B cell (primary cell): ENCODE data around the gene ELMO1. TPM values are rescaled to one million over a fixed set of nuclear protein-coding genes. Genes with fewer than 3 reads are reported as not detected.

ENCODE experiments used
- ATAC-seq: fragments of 200-7000 bp; cut with Tn5 transposase; one replicate; pipeline ENCODE4 v1.10.0; 2021; ENCODE audit warnings: low read depth, mild to moderate bottlenecking, moderate number of reproducible peaks, moderate library complexity
- CTCF ChIA-PET: fragments of 350-600 bp; sonication (Branson Sonifier 250); formaldehyde crosslinking; loops from one replicate; lab custom pipeline; 2021; ENCODE audit warnings: antibody characterized with exemption, inconsistent platforms; lab: Charles Lee
- POLR2A ChIA-PET: fragments of 350-600 bp; sonication (Branson Sonifier 250); formaldehyde crosslinking; loops from one replicate; lab custom pipeline; 2021; ENCODE audit warnings: antibody characterized with exemption; lab: Charles Lee
- DNase-seq: peaks from one replicate; pipeline ENCODE4 v3.0.0; 2013
- H2AFZ ChIP-seq: 2 replicates; pipeline ENCODE4 v1.6.1; 2012; ENCODE audit warnings: mild to moderate bottlenecking, low read depth, low read length; ENCODE audit not compliant: insufficient read depth, poor library complexity, severe bottlenecking
- H3K27ac ChIP-seq, 2 donors: 1 replicate in 1 of 2; 2 replicates in 1 of 2; pipeline ENCODE4 v1.5.1; 2012 to 2013; ENCODE audit warnings: low read length in 2 of 2, mild to moderate bottlenecking in 2 of 2, moderate library complexity in 1 of 2
- H3K27me3 ChIP-seq, 4 experiments: fragments of 200-600 bp in 1 of 4; sonication (generic) in 1 of 4; replicated peaks in 1 of 4; 1 replicate in 2 of 4; 2 replicates in 2 of 4; pipeline versions ENCODE4 v1.6.1 to v1.7.0; 2013 to 2016; ENCODE audit warnings: low read length in 3 of 4, mild to moderate bottlenecking in 2 of 4, mixed read lengths in 1 of 4, moderate library complexity in 1 of 4; ENCODE audit not compliant: insufficient read depth in 4 of 4, control insufficient read depth in 3 of 4; ENCODE audit errors: control extremely low read depth in 1 of 4
- H3K36me3 ChIP-seq, 2 experiments: replicated peaks in 1 of 2; 1 replicate in 1 of 2; 2 replicates in 1 of 2; pipeline versions ENCODE4 v1.6.1 to v1.7.1; 2013; ENCODE audit warnings: low read length in 1 of 2; ENCODE audit not compliant: insufficient read depth in 2 of 2, control insufficient read depth in 1 of 2; ENCODE audit errors: control extremely low read depth in 1 of 2, extremely low read depth in 1 of 2
- H3K4me1 ChIP-seq, 2 donors: fragments of 200-600 bp in 1 of 2; sonication (generic) in 1 of 2; 1 replicate in 1 of 2; 2 replicates in 1 of 2; pipeline versions ENCODE4 v1.5.1 to v1.6.1; 2013 to 2017; ENCODE audit warnings: low read length in 2 of 2; ENCODE audit not compliant: control insufficient read depth in 2 of 2, insufficient read depth in 2 of 2
- H3K4me2 ChIP-seq: replicated peaks from 2 replicates; pipeline ENCODE3; 2012; ENCODE audit warnings: mild to moderate bottlenecking, low read depth, low read length; ENCODE audit not compliant: poor library complexity, severe bottlenecking
- H3K4me3 ChIP-seq, 5 experiments: fragments of 200-600 bp in 1 of 5; sonication (generic) in 1 of 5; 1 replicate in 3 of 5; 2 replicates in 2 of 5; pipeline versions ENCODE4 v1.5.1 to v1.7.0; 2011 to 2016; ENCODE audit warnings: low read length in 4 of 5, mild to moderate bottlenecking in 4 of 5, low read depth in 2 of 5, control low read depth in 1 of 5, moderate library complexity in 1 of 5; ENCODE audit not compliant: insufficient read depth in 1 of 5; ENCODE audit errors: control extremely low read depth in 1 of 5, extremely low read depth in 1 of 5
- H3K79me2 ChIP-seq: fragments of 200-600 bp; sonication (generic); one replicate; pipeline ENCODE4 v1.6.0; 2016; ENCODE audit warnings: low read length; ENCODE audit not compliant: control insufficient read depth, insufficient read depth
- H3K9ac ChIP-seq: fragments of 200-600 bp; sonication (generic); 2 replicates; pipeline ENCODE4 v1.6.1; 2017; ENCODE audit warnings: mild to moderate bottlenecking, low read length, moderate library complexity
- H3K9me3 ChIP-seq, 3 donors: one replicate each; pipeline versions ENCODE4 v1.6.1 to v1.7.1; 2013; ENCODE audit warnings: low read length in 2 of 3; ENCODE audit not compliant: control insufficient read depth in 2 of 3, insufficient read depth in 1 of 3; ENCODE audit errors: control extremely low read depth in 1 of 3
- H4K20me1 ChIP-seq: 2 replicates; pipeline ENCODE4 v1.6.0; 2012; ENCODE audit warnings: mild to moderate bottlenecking, low read length; ENCODE audit not compliant: insufficient read depth, control insufficient read depth, poor library complexity, severe bottlenecking
- H3K27ac Mint-ChIP-seq: one replicate; pipeline ENCODE4 v1.8.0; 2021; ENCODE audit warnings: mixed read lengths
- H3K27me3 Mint-ChIP-seq: one replicate; pipeline ENCODE4 v1.8.0; 2021; ENCODE audit warnings: mixed read lengths
- H3K4me1 Mint-ChIP-seq: one replicate; pipeline ENCODE4 v1.8.0; 2021; ENCODE audit warnings: mixed read lengths
- H3K4me3 Mint-ChIP-seq: one replicate; pipeline ENCODE4 v1.8.0; 2021; ENCODE audit warnings: mixed read lengths
- H3K9me3 Mint-ChIP-seq: one replicate; pipeline ENCODE4 v1.8.0; 2022; ENCODE audit warnings: mixed read lengths; ENCODE audit not compliant: insufficient read depth
- CTCF ChIP-seq: fragments of 200-600 bp; IDR thresholded peaks from one replicate; pipeline ENCODE4 v1.8.0; 2022; ENCODE audit warnings: antibody characterized with exemption, mild to moderate bottlenecking
- EZH2 ChIP-seq: IDR thresholded peaks from 2 replicates; pipeline ENCODE4 v1.6.1; 2012; ENCODE audit warnings: borderline replicate concordance, low read depth, mild to moderate bottlenecking, moderate library complexity, low read length; ENCODE audit not compliant: insufficient read depth, poor library complexity, severe bottlenecking
- WGBS: methylation state at CpG from one replicate; pipeline ENCODE4 v1.1.5; 2013; ENCODE audit warnings: missing lambda C conversion rate; ENCODE audit not compliant: insufficient coverage; 5-methylcytosine and 5-hydroxymethylcytosine counted together
- intact Hi-C: fragments of 100-400 bp; cut with micrococcal nuclease; formaldehyde crosslinking; loops from one replicate; pipeline ENCODE4 v1.10.0; 2022
- polyA plus RNA-seq: library from polyadenylated mRNA; depleted of rRNA; stranded (reverse); fragments of >200 nt; gene quantifications from 2 replicates; pipeline ENCODE4 v1.2.3, GENCODE V29; 2012
- total RNA-seq, 2 donors: library from RNA; stranded (reverse); fragments of 120-200 nt in 1 of 2; gene quantifications; 1 replicate in 1 of 2; 2 replicates in 1 of 2; pipeline versions ENCODE4 v1.2.3 to v1.2.4, GENCODE V29; 2013 to 2022

Gene ELMO1
- total and polyA plus RNA-seq, 2 donors (not counting 1 experiment from before 2014, with no cell fraction given) = 44.7 to 177 TPM

- H3K27me3 Mint-ChIP-seq = no peaks in the 10 kb centered on the region
- TF ChIP-seq CTCF = no peak
- no peak for TF ChIP-seq EZH2
- 100% methylated on average over 1 of the region's 6 CpGs for WGBS
- no peak overlapping the region for H2AFZ ChIP-seq
- H3K27ac Mint-ChIP-seq = no peak overlapping the region
- H3K4me2 ChIP-seq = no peak overlapping the region
- H3K4me1 Mint-ChIP-seq = peaks cover 2% of the 10 kb centered on the region
- peaks cover 10 to 17% of the 10 kb centered on the region in 2 experiments for H3K36me3 ChIP-seq
- H3K4me3 ChIP-seq = no peak overlapping the region
- CTCF ChIA-PET = interaction anchor here (5.0 kb wide), 1 partner anchor 264 kb away, joined by 119 read pairs; no protein-coding TSS in a partner anchor
- H3K79me2 ChIP-seq = no peaks in the 10 kb centered on the region
- no peaks in the 10 kb centered on the region for H3K9me3 Mint-ChIP-seq
- no peaks in the 10 kb centered on the region for H3K9me3 ChIP-seq
- H3K27ac ChIP-seq = no peak overlapping the region
- H3K27me3 ChIP-seq = no peaks in the 10 kb centered on the region
- H3K4me3 Mint-ChIP-seq = no peak overlapping the region
- DNase-seq (no peak), ATAC-seq (no peak)
- no peak overlapping the region for H3K9ac ChIP-seq
- no peaks in the 10 kb centered on the region for H3K4me1 ChIP-seq
- peaks cover 12% of the 10 kb centered on the region for H4K20me1 ChIP-seq
- intact Hi-C loops = no loop called here
- POLR2A ChIA-PET = no interaction called here
Measured at GRCh38 chr7:37231613-37232012, 217.1 kb downstream of the ELMO1 start.

GRCh38 chr7:37230221-37230620 is 218.4 kb downstream of the ELMO1 start:
- H3K4me2 ChIP-seq = no peak overlapping the region
- intact Hi-C loops = no loop called here
- H3K79me2 ChIP-seq = no peaks in the 10 kb centered on the region
- H3K27ac Mint-ChIP-seq = no peak overlapping the region
- H3K4me3 Mint-ChIP-seq = no peak overlapping the region
- no peaks in the 10 kb centered on the region for H3K9me3 ChIP-seq
- no peak overlapping the region for H3K9ac ChIP-seq
- no peak overlapping the region for H3K4me3 ChIP-seq
- no peaks in the 10 kb centered on the region for H3K9me3 Mint-ChIP-seq
- ChIA-PET CTCF (interaction anchor here (0.6 to 1.6 kb wide), 2 partner anchors 9 to 751 kb away, joined by 3 to 5 read pairs; no protein-coding TSS in a partner anchor), POLR2A (no interaction called here)
- H3K36me3 ChIP-seq = peaks cover 9 to 17% of the 10 kb centered on the region in 2 experiments
- H3K27ac ChIP-seq = no peak overlapping the region
- 100% methylated on average over 1 of the region's 4 CpGs for WGBS
- ATAC-seq = no peak
- no peaks in the 10 kb centered on the region for H3K27me3 ChIP-seq
- H2AFZ ChIP-seq = no peak overlapping the region
- H3K27me3 Mint-ChIP-seq = no peaks in the 10 kb centered on the region
- H3K4me1 ChIP-seq = no peaks in the 10 kb centered on the region
- no peak for DNase-seq
- peaks cover 2% of the 10 kb centered on the region for H3K4me1 Mint-ChIP-seq
- peaks cover 19% of the 10 kb centered on the region for H4K20me1 ChIP-seq
- TF ChIP-seq EZH2 (no peak), CTCF (no peak)
